ENCODE results near the gene CD151.

- TF ChIP-seq CTCF (IDR thresholded peaks at IDR 0.05) = no peak
- TF ChIP-seq ATF2 (CRISPR knock-in tag; IDR thresholded peaks at IDR 0.05; ENCODE audit: borderline replicate concordance, low read depth) = no peak
- no peak for TF ChIP-seq ARID4B (CRISPR knock-in tag; IDR thresholded peaks at IDR 0.05; ENCODE audit: borderline replicate concordance)
Observed at GRCh38 chr11:833849-834311, 1.1 kb downstream of the CD151 start.

Data from WTC11 (cell line).